ENCODE results near the gene MEIS3.

Gene MEIS3

GRCh38 chr19:47358936-47359335, 60.4 kb downstream of the MEIS3 start:
- no peak for DNase-seq (ENCODE audit: low spot score)

DNA sequence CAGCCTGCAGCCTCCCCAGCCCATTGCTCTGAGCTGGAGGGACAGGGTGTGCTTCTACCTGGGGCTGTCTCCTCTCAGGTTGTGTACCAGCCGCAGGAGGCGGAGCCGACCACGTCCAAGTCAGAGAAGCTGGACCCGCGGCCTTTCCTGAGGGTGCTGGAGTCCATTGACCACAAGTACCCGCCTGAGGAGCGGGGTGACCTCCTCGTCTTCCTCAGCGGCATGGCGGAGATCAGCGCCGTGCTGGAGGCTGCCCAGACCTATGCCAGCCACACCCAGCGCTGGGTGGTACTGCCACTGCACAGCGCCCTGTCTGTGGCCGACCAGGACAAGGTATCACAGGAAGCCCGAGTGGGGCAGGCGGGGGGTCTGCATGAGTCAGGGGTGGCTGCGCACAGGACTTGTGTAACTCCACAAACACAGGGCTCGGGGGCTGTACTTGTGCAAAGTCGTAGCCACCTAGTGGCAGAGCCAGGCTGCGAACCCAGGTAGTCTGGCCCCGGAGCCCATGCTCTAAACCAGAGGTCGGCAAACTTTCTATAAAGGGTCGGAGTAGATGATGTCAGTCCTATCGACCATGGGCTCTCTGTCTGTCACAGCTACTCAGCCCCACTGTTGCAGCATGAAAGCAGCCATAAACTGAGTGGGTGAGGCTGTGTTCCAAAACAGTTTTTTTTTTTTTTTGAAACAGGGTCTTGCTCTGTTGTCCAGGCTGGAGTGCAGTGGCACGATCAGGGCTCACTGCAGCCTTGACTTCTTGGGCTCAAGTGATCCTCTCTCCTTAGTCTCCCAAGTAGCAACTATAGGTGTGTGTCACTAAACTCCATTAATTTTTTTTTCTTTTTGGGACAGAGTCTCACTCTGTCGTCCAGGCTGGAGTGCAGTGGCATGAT, 61.3 kb downstream of the MEIS3 start:
- DNase-seq (ENCODE audit: low spot score): no peak

- DNase-seq (ENCODE audit: low spot score): no peak
Observed at GRCh38 chr19:47356900-47357299, 62.4 kb downstream of the MEIS3 start.

DNA sequence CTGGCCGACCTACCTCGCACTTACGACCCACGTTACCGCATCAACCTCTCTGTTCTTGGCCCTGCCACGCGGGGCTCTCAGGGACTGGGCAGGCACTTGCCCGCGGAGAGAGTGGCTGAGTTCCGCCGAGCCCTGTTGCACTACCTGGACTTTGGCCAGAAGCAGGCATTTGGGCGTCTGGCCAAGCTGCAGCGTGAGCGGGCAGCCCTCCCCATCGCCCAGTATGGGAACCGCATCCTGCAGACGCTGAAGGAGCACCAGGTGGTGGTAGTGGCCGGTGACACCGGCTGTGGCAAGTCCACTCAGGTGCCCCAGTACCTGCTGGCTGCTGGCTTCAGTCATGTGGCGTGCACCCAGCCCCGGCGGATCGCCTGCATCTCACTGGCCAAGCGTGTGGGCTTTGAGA, 66.0 kb downstream of the MEIS3 start:
- peak; percentile 30 for DNase-seq (ENCODE audit: low spot score)
